Measurements from ENCODE around the gene SPEM1. TPM values are rescaled to one million over a fixed set of nuclear protein-coding genes. Genes with fewer than 3 reads are reported as not detected.

SPEM1 gene
- total and polyA plus RNA-seq, 2 of the 13 experiments (the other 11 are each of a cell fraction or from before 2014, with no cell fraction given) = not detected

GRCh38 chr17:7403043-7403726, 16.9 kb upstream of the SPEM1 start:
- Histone ChIP-seq H3K27me3 (ENCODE audit: control insufficient read depth in 1 of 2, insufficient read depth in 2 of 2, low read length in 2 of 2) (no peaks in the 10 kb centered on the region; a peak in 2 of 5 replicates), H3K4me2 (ENCODE audit: low read depth, low read length) (peak overlapping the region; percentile 100), H3K79me2 (ENCODE audit: insufficient read depth, low read length) (peaks cover 4% of the 10 kb centered on the region), H3K9me3 (ENCODE audit: low read length) (no peaks in the 10 kb centered on the region), H3K9ac (ENCODE audit: insufficient read depth, low read depth, low read length) (peak overlapping the region; percentile 90), H3K36me3 (replicated peaks in 1 of 2; ENCODE audit: control insufficient read depth in 1 of 2, insufficient read depth in 2 of 2, low read length in 2 of 2) (no peaks in the 10 kb centered on the region), H4K20me1 (ENCODE audit: insufficient read depth, low read length) (no peaks in the 10 kb centered on the region), H2AFZ (ENCODE audit: low read length) (no peak overlapping the region), H3K4me1 (ENCODE audit: insufficient read depth, low read length) (peaks cover 18% of the 10 kb centered on the region), H3K4me3 (replicated peaks in 1 of 3; ENCODE audit: insufficient read depth in 1 of 3, low read depth in 2 of 3, low read length in 3 of 3) (peak overlapping the region; percentile 76 to 95 (median 80)), H3K27ac (ENCODE audit: extremely low read length, insufficient read depth, low read length) (peak overlapping the region; percentile 99)
- 3% methylated on average over 14 of the region's 16 CpGs for WGBS (ENCODE audit: low lambda C conversion rate)
- CTCF ChIA-PET (ENCODE audit: low intra/inter-chr PET ratio, low total read pairs) = no interaction called here
- DNase-seq (ENCODE audit: low spot score) (no peak), ATAC-seq (peak; percentile 55), FAIRE-seq (peak; percentile 95)
- intact Hi-C loops (cut with micrococcal nuclease; ENCODE audit: unreplicated experiment) = loop anchor here (5.0 kb wide), 2 partner anchors 46 to 79 kb away; partner anchors contain the start of genes POLR2A, SLC35G6 and TMEM95
- in situ Hi-C loops (cut with HindIII; ENCODE audit: extremely low pct_ligation_motif_present, low pct_unique_long_range_greater_than_20kb) = no loop called here
- BruUV-seq (replicated peaks) = TSS peak; percentile 87
- POLR2A ChIA-PET = interaction anchor here (0.7 to 3.3 kb wide), 42 partner anchors 9 to 820 kb away, joined by 3 to 76 read pairs (median 6); partner anchors contain the start of genes ASGR2, CHRNB1, DVL2 and FGF11
- TF ChIP-seq DNMT1 (CRISPR knock-in tag; IDR thresholded peaks at IDR 0.05) = no peak
- TF ChIP-seq ZSCAN25 (CRISPR knock-in tag; IDR thresholded peaks at IDR 0.05) = no peak
- no peak for TF ChIP-seq ZNF510 (CRISPR knock-in tag; IDR thresholded peaks at IDR 0.05; ENCODE audit: low read depth)
- TF ChIP-seq TFE3 (CRISPR knock-in tag; IDR thresholded peaks at IDR 0.05) = no peak
- TF ChIP-seq ZNF616 (CRISPR knock-in tag; IDR thresholded peaks at IDR 0.05; ENCODE audit: low read depth) = no peak
- TF ChIP-seq THAP8 (CRISPR knock-in tag; IDR thresholded peaks at IDR 0.05; ENCODE audit: borderline replicate concordance) = no peak
- no peak for TF ChIP-seq ZNF710 (CRISPR knock-in tag; IDR thresholded peaks at IDR 0.05; ENCODE audit: borderline replicate concordance)
- TF ChIP-seq ZBTB7B (CRISPR knock-in tag; IDR thresholded peaks at IDR 0.05) = peak; percentile 25; the same call in 1 of the 2 replicates
- no peak for TF ChIP-seq FOXO4 (CRISPR knock-in tag; conservative IDR thresholded peaks at IDR 0.05)
- no peak for TF ChIP-seq ZIK1 (CRISPR knock-in tag; IDR thresholded peaks at IDR 0.05; ENCODE audit: borderline replicate concordance, low read depth)
- TF ChIP-seq DNMT3B (CRISPR knock-in tag; conservative IDR thresholded peaks at IDR 0.05) = no peak
- TF ChIP-seq HNF4G (IDR thresholded peaks at IDR 0.05; ENCODE audit: borderline replicate concordance, low read depth, low read length) = peak; percentile 90
- TF ChIP-seq HNF4G (CRISPR knock-in tag; IDR thresholded peaks at IDR 0.05; ENCODE audit: borderline replicate concordance, low read depth) = no peak; the same call in 1 of the 2 replicates
- no peak for TF ChIP-seq ZNF333 (CRISPR knock-in tag; IDR thresholded peaks at IDR 0.05; ENCODE audit: borderline replicate concordance)
- TF ChIP-seq NFYC (CRISPR knock-in tag; IDR thresholded peaks at IDR 0.05) = no peak
- TF ChIP-seq ZNF20 (CRISPR knock-in tag; IDR thresholded peaks at IDR 0.05) = no peak
- no peak for TF ChIP-seq SP140L (CRISPR knock-in tag; IDR thresholded peaks at IDR 0.05; ENCODE audit: borderline replicate concordance)
- TF ChIP-seq TFAP4 (IDR thresholded peaks at IDR 0.05; ENCODE audit: borderline replicate concordance, low read depth) = peak; percentile 93
